ENCODE measurements around the gene STAT5B.

The STAT5B gene

DNA sequence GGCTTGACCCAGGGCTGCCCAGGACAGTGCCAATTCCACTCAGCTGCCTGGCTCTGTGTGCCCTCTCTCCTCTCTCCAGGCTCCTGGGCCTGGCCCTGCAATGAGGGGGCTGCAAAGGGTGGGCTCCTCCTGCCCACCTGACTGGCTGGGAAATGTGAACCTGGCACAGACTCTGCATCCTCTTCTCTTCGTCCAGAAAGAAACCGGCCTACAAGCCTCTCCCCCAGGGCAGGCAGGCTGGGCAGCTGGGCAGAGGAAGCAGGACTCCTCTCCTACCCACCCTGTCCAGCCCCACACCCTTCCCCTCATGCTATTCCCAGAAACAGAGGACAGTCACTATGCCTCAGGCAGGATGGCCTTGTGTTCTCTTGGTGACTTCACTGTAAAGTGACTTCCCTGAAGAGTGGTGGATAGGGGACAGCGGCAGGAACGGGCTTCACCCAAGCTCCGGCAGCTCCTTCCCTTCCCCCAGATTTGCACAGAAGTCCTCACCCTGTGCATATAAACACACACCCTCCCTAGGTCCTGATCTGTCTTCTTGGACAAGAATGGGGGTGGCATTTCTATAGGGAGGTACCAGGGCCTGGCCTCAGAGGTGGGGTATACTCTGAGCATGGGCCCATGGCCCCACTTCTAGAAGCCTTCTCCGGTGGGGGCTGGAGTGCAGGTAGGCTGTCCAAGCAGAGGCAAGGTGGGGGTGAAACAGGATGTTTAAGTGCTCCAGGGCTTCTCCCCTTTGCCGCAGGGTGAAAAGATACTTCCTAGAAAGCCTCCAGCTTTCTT, 7.2 kb upstream of the STAT5B start:
- Histone ChIP-seq H3K9ac (ENCODE audit: low read depth, low read length) (no peak overlapping the region), H3K4me3 (ENCODE audit: low read length) (no peak overlapping the region), H3K27ac (ENCODE audit: low read depth, low read length) (no peak overlapping the region), H3K4me1 (ENCODE audit: insufficient read depth, low read length) (peaks cover 10% of the 10 kb centered on the region), H3K36me3 (ENCODE audit: insufficient read depth, low read length) (no peaks in the 10 kb centered on the region), H3K9me3 (ENCODE audit: insufficient read depth, low read depth, low read length) (no peaks in the 10 kb centered on the region), H3K27me3 (ENCODE audit: insufficient read depth, low read length) (peaks cover 16% of the 10 kb centered on the region)
- WGBS, result 93% methylated on average over 7 of the region's 7 CpGs

DNA sequence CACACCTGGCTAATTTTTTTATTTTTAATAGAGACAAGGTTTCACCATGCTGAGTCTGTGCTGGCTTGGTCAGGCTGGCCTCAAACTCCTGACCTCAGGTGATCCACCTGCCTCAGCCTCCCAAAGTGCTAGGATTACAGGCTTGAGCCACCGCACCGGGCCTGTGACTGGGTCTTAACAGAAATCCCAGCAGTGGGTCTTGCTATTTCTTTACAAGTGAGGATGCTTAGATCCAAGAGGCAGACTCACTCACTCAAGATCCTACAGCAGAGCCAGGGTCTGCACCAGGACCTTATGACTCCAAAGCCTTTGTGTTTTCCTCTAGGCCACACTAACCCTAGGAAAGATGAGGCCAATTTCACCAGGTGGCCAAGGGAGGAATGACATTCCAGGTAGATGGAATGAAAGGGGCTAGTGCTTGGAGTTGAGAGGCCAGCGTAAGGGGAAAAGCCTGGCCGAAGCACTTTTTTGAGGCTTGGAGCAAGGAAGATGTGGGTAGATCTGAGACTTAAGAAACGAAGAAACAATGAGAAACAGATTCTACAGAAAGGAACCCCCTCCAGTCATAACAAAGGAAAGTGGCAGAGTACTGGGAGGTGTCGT, 6.4 kb upstream of the STAT5B start:
- no peak overlapping the region for H3K4me3 ChIP-seq (ENCODE audit: low read length)
- H3K27ac ChIP-seq (ENCODE audit: low read depth, low read length), result no peak overlapping the region
- no peaks in the 10 kb centered on the region for H3K36me3 ChIP-seq (ENCODE audit: insufficient read depth, low read length)
- no peaks in the 10 kb centered on the region for H3K9me3 ChIP-seq (ENCODE audit: insufficient read depth, low read depth, low read length)
- peaks cover 7% of the 10 kb centered on the region for H3K27me3 ChIP-seq (ENCODE audit: insufficient read depth, low read length)
- H3K4me1 ChIP-seq (ENCODE audit: insufficient read depth, low read length), result peaks cover 8% of the 10 kb centered on the region
- WGBS, result 87% methylated on average over 6 of the region's 6 CpGs
- no peak overlapping the region for H3K9ac ChIP-seq (ENCODE audit: low read depth, low read length)

DNA sequence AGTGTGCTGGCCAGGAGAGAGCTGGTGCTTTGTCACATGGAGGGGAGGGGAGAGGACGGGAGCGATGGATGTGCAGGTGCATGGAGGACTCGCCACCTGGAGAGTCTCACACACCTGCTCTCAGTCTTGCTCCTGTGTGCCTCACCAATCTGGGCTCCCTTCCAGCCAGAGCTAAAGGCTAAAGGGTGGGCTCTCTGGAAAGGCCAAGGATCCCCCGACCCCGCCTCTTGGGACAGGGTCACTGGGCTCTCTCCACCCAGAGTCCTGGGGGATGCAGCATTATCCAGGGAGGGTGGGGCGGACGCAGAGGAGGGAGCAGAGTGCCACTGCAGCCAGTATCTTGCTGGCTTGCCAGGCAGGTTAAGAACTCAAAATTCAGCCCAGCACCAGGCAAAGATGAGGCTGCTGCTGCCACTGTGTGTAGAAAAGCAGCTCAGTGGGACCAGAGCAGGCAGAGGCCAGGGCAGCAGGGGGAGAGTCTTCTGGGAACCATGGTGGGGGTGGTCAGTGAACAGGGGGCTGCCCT, 5.4 kb upstream of the STAT5B start:
- H3K4me3 ChIP-seq (ENCODE audit: low read length), result no peak overlapping the region
- no peak overlapping the region; the same call in 1 of the 2 replicates for H3K9ac ChIP-seq (ENCODE audit: low read depth, low read length)
- no peaks in the 10 kb centered on the region for H3K9me3 ChIP-seq (ENCODE audit: insufficient read depth, low read depth, low read length)
- 92% methylated on average over 7 of the region's 7 CpGs for WGBS
- no peaks in the 10 kb centered on the region for H3K27me3 ChIP-seq (ENCODE audit: insufficient read depth, low read length)
- no peaks in the 10 kb centered on the region for H3K36me3 ChIP-seq (ENCODE audit: insufficient read depth, low read length)
- H3K4me1 ChIP-seq (ENCODE audit: insufficient read depth, low read length), result peaks cover 8% of the 10 kb centered on the region
- no peak overlapping the region for H3K27ac ChIP-seq (ENCODE audit: low read depth, low read length)

DNA sequence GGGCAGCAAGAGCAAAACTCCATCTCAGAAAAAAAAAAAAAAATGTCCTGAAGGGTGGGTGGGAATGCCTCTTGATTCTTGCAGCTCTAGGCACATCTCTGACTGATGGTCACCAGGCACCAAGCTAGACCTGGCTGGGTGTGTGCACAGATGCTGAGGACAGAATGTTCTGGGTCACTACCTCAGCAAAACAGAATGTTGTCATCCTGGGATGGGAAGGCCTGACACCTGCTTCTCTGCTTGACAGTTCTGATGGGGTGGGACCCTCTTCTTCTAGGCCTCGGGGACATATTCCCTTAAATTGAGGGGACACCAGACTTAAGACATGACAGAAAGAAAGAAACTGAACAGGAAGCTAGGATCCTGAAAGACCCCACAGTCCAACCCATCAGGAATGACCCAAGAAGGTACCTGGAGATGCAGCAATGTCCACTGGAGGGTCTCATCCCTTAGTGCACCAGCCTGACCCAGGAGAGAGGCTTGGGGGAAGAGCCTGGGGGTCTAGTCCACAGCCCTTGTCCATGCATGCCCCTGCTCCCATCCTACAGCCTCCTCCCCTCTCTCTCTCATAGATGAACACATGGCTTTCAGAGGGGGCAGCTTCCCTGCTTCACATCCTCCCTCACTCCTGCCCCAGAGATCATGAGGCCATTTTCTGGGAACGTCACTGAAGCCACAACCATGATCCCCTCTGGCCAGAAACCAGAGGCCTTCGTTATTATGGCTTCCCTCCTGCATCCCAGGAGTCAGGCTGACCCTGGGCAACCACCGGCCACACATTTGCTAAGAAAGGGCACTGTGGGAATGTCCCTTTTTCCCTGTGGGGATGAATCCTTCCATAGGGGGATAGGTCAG, 3.8 kb upstream of the STAT5B start:
- Histone ChIP-seq H3K9me3 (ENCODE audit: insufficient read depth, low read depth, low read length) (no peaks in the 10 kb centered on the region), H3K4me1 (ENCODE audit: insufficient read depth, low read length) (peaks cover 9% of the 10 kb centered on the region), H3K27me3 (ENCODE audit: insufficient read depth, low read length) (no peaks in the 10 kb centered on the region), H3K36me3 (ENCODE audit: insufficient read depth, low read length) (no peaks in the 10 kb centered on the region), H3K27ac (ENCODE audit: low read depth, low read length) (no peak overlapping the region), H3K4me3 (ENCODE audit: low read length) (no peak overlapping the region), H3K9ac (ENCODE audit: low read depth, low read length) (no peak overlapping the region)
- WGBS, result 93% methylated on average over 4 of the region's 4 CpGs

DNA sequence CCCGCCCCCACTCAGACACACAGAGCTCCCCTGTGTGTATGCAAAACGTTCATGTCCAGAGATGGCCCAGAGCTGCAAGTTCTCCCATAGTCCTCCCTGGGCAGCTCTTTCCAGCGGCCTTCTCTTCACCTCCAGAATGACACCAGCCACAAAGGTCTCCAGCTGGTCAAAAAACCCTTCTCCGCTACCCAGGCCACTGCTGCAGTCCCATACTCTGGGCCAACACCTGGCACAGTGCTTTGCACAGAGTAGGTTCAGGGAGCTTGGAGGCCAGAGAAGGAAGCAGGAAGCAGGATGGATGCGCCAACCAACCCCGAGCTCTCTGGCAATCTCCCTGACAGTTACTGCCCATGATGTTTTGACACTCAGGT, 1.1 kb upstream of the STAT5B start:
- H3K27me3 ChIP-seq (ENCODE audit: insufficient read depth, low read length), result no peaks in the 10 kb centered on the region
- no peak overlapping the region; the same call in 1 of the 2 replicates for H3K27ac ChIP-seq (ENCODE audit: low read depth, low read length)
- H3K4me3 ChIP-seq (ENCODE audit: low read length), result peak overlapping the region; percentile 61
- H3K9ac ChIP-seq (ENCODE audit: low read depth, low read length), result no peak overlapping the region
- H3K9me3 ChIP-seq (ENCODE audit: insufficient read depth, low read depth, low read length), result no peaks in the 10 kb centered on the region
- 62% methylated on average over 6 of the region's 6 CpGs for WGBS
- no peaks in the 10 kb centered on the region for H3K36me3 ChIP-seq (ENCODE audit: insufficient read depth, low read length)
- peaks cover 32% of the 10 kb centered on the region for H3K4me1 ChIP-seq (ENCODE audit: insufficient read depth, low read length)

DNA sequence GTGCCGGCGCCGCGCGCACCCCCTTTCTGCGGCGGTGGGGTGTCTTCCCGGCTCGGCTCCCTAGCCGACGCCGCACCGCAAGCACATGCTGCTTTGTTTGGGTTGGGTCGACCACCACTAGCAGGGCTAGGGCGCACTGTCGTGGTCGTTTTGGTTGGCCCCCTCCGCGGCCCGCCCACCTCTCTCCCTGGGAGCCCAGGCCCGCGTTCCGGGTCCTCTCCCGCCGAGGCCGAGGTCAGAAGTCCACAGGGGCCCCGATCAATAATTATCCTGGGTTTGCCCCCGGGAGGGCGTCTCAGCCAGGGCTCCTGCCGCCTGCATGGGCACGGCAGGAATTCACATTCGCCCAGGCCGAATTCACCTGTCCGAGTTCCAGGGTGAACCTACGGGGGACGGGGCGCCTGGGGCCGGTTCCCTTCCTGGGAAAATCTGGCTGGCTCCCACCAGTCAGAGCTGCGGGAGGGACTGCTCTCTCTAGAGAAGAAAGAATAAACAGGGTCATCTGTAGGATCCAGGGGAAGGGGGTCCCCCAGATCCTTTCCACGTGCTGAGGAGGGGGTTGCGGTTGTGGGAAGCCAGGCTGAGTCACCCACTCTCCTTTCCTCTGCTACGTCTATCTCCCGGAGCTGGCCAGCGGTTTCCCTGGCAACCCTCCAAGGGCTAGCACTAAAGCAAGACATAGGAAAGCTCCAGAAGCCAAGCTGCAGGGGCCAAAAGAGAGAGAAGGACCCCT, 584 bp upstream of the STAT5B start:
- Histone ChIP-seq H3K9me3 (ENCODE audit: insufficient read depth, low read depth, low read length) (no peaks in the 10 kb centered on the region), H3K27me3 (ENCODE audit: insufficient read depth, low read length) (no peaks in the 10 kb centered on the region), H3K4me3 (ENCODE audit: low read length) (peak overlapping the region; percentile 61), H3K9ac (ENCODE audit: low read depth, low read length) (peak overlapping the region; percentile 66), H3K27ac (ENCODE audit: low read depth, low read length) (peak overlapping the region; percentile 64; the same call in 1 of the 2 replicates), H3K4me1 (ENCODE audit: insufficient read depth, low read length) (peaks cover 37% of the 10 kb centered on the region), H3K36me3 (ENCODE audit: insufficient read depth, low read length) (no peaks in the 10 kb centered on the region)
- 1% methylated on average over 44 of the region's 44 CpGs for WGBS

DNA sequence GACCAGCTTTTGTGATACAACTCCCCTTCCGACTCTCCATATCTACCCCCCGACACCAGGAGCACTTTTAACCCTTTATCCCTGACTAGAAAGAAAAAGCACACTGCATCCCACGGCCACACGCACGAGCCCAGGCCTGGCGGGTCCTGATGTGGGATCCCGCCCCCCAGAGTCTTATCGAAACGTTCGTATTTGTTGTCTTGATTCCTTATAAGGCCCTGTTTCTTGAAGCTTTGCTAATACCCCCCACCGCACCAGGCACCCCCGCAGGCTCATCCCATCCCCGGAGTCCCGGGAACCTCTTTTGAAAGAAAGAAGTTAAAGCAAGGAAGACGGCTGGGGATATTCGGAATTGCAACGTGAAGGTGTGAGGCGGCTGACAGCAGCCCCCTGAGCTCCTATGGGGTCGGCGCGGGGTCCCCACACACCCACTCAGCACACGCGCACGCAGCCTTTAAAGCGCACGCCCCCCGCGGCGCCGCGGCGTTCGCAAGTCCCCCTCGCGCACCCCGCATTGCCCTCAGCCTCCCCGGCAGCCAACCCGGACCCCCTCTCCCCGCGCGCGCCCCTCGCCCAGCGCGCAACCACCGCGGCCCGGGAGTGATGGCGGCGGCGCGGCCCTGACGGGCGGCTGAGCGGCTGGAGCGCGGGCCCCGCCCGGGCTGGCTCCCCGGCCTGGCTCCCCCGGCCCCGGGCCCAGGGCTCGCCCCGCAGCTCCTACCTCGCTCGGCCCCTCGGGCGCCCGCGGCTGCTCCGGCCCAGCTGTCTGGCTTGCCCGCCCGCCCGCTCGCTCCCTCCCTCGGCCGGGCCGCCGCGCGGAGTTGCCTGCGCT, 448 bp downstream of the STAT5B start:
- peaks cover 46% of the 10 kb centered on the region for H3K4me1 ChIP-seq (ENCODE audit: insufficient read depth, low read length)
- no peaks in the 10 kb centered on the region for H3K36me3 ChIP-seq (ENCODE audit: insufficient read depth, low read length)
- H3K4me3 ChIP-seq (ENCODE audit: low read length), result peak overlapping the region; percentile 61
- no peaks in the 10 kb centered on the region for H3K9me3 ChIP-seq (ENCODE audit: insufficient read depth, low read depth, low read length)
- peak overlapping the region; percentile 82; the same call in 1 of the 2 replicates for H3K27ac ChIP-seq (ENCODE audit: low read depth, low read length)
- peak overlapping the region; percentile 66 for H3K9ac ChIP-seq (ENCODE audit: low read depth, low read length)
- under 1% methylated on average over 82 of the region's 82 CpGs for WGBS
- H3K27me3 ChIP-seq (ENCODE audit: insufficient read depth, low read length), result no peaks in the 10 kb centered on the region

DNA sequence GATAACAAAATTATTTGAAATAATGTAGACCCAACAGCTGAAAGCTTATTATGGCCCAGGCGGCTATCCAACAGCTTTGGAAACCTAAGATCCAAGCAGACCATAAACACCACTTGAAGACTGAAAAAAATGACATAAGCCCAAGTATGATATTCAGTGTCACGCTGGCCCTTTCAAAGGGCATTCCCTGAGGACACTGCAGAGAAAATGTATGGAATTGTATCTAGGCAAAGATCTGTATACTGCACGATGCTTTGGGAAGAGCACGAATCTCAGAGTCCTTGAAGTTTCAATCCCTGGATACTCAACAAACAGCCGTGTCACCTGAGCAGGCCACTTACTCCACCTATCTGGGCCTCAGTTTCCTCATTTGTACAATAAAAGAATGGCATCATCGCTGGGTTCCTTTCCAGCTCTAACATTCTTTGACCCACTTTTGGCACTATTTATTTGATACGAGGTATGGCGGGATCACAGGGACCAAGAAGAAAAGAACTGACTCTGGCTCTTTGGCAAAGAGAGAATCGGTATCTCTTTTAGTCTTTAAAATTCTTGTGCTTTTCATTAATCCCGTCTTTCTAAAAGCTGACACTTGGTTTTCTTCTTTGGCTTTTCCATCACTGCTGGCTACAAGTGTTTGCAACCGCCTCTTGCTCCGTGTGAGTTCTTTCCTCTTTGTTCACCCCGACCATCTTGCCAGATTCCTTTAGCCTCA, 1.2 kb downstream of the STAT5B start:
- WGBS, result 19% methylated on average over 13 of the region's 13 CpGs
- Histone ChIP-seq H3K4me1 (ENCODE audit: insufficient read depth, low read length) (peaks cover 46% of the 10 kb centered on the region), H3K4me3 (ENCODE audit: low read length) (peak overlapping the region; percentile 61), H3K36me3 (ENCODE audit: insufficient read depth, low read length) (no peaks in the 10 kb centered on the region), H3K27ac (ENCODE audit: low read depth, low read length) (peak overlapping the region; percentile 82; the same call in 1 of the 2 replicates), H3K27me3 (ENCODE audit: insufficient read depth, low read length) (no peaks in the 10 kb centered on the region), H3K9me3 (ENCODE audit: insufficient read depth, low read depth, low read length) (no peaks in the 10 kb centered on the region), H3K9ac (ENCODE audit: low read depth, low read length) (peak overlapping the region; percentile 66)

DNA sequence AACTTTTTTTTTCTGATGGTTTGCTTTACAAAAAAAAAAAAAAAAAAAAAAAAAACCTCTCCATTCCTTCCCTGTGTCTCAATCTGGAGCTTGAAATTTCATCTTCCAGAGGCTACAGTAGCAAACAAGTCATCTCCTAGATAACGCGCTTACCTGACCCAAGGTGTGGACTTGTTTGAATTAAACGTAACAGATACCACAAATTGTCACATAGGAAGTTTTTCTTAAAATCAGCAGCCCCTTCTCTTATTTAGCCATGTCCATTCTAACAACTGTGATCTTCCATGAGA, 2.0 kb downstream of the STAT5B start:
- WGBS, result 90% methylated on average over 3 of the region's 3 CpGs
- H3K27ac ChIP-seq (ENCODE audit: low read depth, low read length), result no peak overlapping the region
- H3K9ac ChIP-seq (ENCODE audit: low read depth, low read length), result no peak overlapping the region
- peak overlapping the region; percentile 61 for H3K4me3 ChIP-seq (ENCODE audit: low read length)
- H3K27me3 ChIP-seq (ENCODE audit: insufficient read depth, low read length), result no peaks in the 10 kb centered on the region
- H3K4me1 ChIP-seq (ENCODE audit: insufficient read depth, low read length), result peaks cover 46% of the 10 kb centered on the region
- H3K36me3 ChIP-seq (ENCODE audit: insufficient read depth, low read length), result no peaks in the 10 kb centered on the region
- no peaks in the 10 kb centered on the region for H3K9me3 ChIP-seq (ENCODE audit: insufficient read depth, low read depth, low read length)

Measured in HUES64 (cell line).